H1 (cell line): ENCODE results near the gene ACSM3. TPM values are rescaled to one million over a fixed set of nuclear protein-coding genes. Genes with fewer than 3 reads are reported as not detected.

ENCODE experiments used
- CTCF ChIA-PET: fragments of 300-600 bp; sonication (Branson Sonifier 250); formaldehyde crosslinking; loops from one replicate; lab custom pipeline; 2021; ENCODE audit not compliant: partially characterized antibody; lab: Charles Lee
- POLR2A ChIA-PET: fragments of 300-600 bp; sonication (Branson Sonifier 250); formaldehyde crosslinking; loops from one replicate; lab custom pipeline; 2021; ENCODE audit warnings: inconsistent platforms; ENCODE audit not compliant: partially characterized antibody; lab: Charles Lee
- DNase-seq, 2 experiments: peaks; one replicate each; pipeline versions ENCODE4 v3.0.0 to v3.0.0-alpha.2; 2010 to 2022; ENCODE audit warnings: low spot score in 2 of 2, low read depth in 1 of 2, mixed read lengths in 1 of 2
- FAIRE-seq: peaks from 2 replicates; lab custom pipeline; 2011; peaks lifted over from hg19 to GRCh38; lab: Jason Lieb, UNC
- H2AFZ ChIP-seq: 2 replicates; pipeline ENCODE4 v1.8.1; 2012; ENCODE audit warnings: low read length, inconsistent platforms
- H2AK5ac ChIP-seq: 2 replicates; pipeline ENCODE4 v1.6.1; 2013; ENCODE audit warnings: low read depth, low read length
- H2BK120ac ChIP-seq: replicated peaks from 2 replicates; pipeline ENCODE3; 2013; ENCODE audit warnings: low read depth, low read length, inconsistent platforms
- H2BK12ac ChIP-seq: 2 replicates; pipeline ENCODE4 v1.6.1; 2013; ENCODE audit warnings: low read depth, low read length
- H2BK15ac ChIP-seq: 2 replicates; pipeline ENCODE4 v1.6.1; 2013; ENCODE audit warnings: low read length
- H2BK20ac ChIP-seq: 2 replicates; pipeline ENCODE4 v1.6.1; 2013; ENCODE audit warnings: low read length
- H2BK5ac ChIP-seq: 2 replicates; pipeline ENCODE4 v1.6.1; 2013; ENCODE audit warnings: low read depth, low read length
- H3K14ac ChIP-seq: 2 replicates; pipeline ENCODE4 v1.6.1; 2013; ENCODE audit warnings: inconsistent platforms; ENCODE audit not compliant: insufficient read length
- H3K18ac ChIP-seq: 2 replicates; pipeline ENCODE4 v1.6.1; 2013; ENCODE audit warnings: low read length; ENCODE audit errors: extremely low read depth
- H3K23ac ChIP-seq: 2 replicates; pipeline ENCODE4 v1.6.1; 2013; ENCODE audit warnings: inconsistent platforms; ENCODE audit not compliant: insufficient read length
- H3K23me2 ChIP-seq: 2 replicates; pipeline ENCODE4 v1.6.1; 2013; ENCODE audit warnings: low read depth, low read length
- H3K27ac ChIP-seq: 2 replicates; pipeline ENCODE4 v1.6.1; 2011; ENCODE audit warnings: low read depth, low read length, inconsistent platforms
- H3K27me3 ChIP-seq, 4 experiments: replicated peaks in 1 of 4; 1 replicate in 1 of 4; 2 replicates in 3 of 4; pipeline versions ENCODE4 v1.6.1 to v1.8.1; 2011 to 2013; ENCODE audit warnings: low read length in 3 of 4, mild to moderate bottlenecking in 3 of 4, inconsistent platforms in 2 of 4, mixed read lengths in 2 of 4, moderate library complexity in 1 of 4; ENCODE audit not compliant: control insufficient read depth in 3 of 4, insufficient read depth in 3 of 4; ENCODE audit errors: extremely low read depth in 1 of 4
- H3K36me3 ChIP-seq, 4 experiments: 2 replicates each; pipeline versions ENCODE4 v1.6.1 to v1.8.1; 2011 to 2013; ENCODE audit warnings: mild to moderate bottlenecking in 4 of 4, low read length in 3 of 4, moderate library complexity in 2 of 4, control low read depth in 1 of 4, inconsistent platforms in 1 of 4; ENCODE audit not compliant: insufficient read depth in 4 of 4, control insufficient read depth in 2 of 4
- H3K4ac ChIP-seq: replicated peaks from 2 replicates; pipeline ENCODE3; 2013; ENCODE audit warnings: low read length, low read depth, mixed read lengths, inconsistent platforms; ENCODE audit not compliant: insufficient read length
- H3K4me1 ChIP-seq, 4 experiments: replicated peaks in 1 of 4; 1 replicate in 1 of 4; 2 replicates in 3 of 4; pipeline versions ENCODE4 v1.6.1 to v1.8.1; 2011 to 2013; ENCODE audit warnings: low read length in 3 of 4, inconsistent platforms in 2 of 4, mixed read lengths in 1 of 4; ENCODE audit not compliant: insufficient read depth in 4 of 4, control insufficient read depth in 3 of 4
- H3K4me2 ChIP-seq, 2 experiments: 2 replicates each; pipeline versions ENCODE4 v1.6.1 to v1.8.1; 2011 to 2013; ENCODE audit warnings: low read depth in 2 of 2, low read length in 2 of 2, control low read depth in 1 of 2, inconsistent platforms in 1 of 2, mild to moderate bottlenecking in 1 of 2; ENCODE audit not compliant: insufficient read depth in 1 of 2
- H3K4me3 ChIP-seq, 4 experiments: fragments of 200-600, 300-600 bp in 1 of 4; sonication (generic), shearing (Covaris generic), sonication (Bioruptor Twin) in 1 of 4; 2 replicates each; pipeline versions ENCODE4 v1.5.1 to v1.8.1; 2011 to 2016; ENCODE audit warnings: low read length in 4 of 4, low read depth in 3 of 4, control low read depth in 2 of 4, inconsistent platforms in 2 of 4, mild to moderate bottlenecking in 2 of 4, mixed read lengths in 1 of 4, moderate library complexity in 1 of 4; ENCODE audit not compliant: insufficient read depth in 2 of 4; ENCODE audit errors: extremely low read depth in 1 of 4
- H3K56ac ChIP-seq: replicated peaks from 2 replicates; pipeline ENCODE3; 2013; ENCODE audit warnings: low read depth, mild to moderate bottlenecking, mixed read lengths, low read length, inconsistent platforms; ENCODE audit not compliant: insufficient read length
- H3K79me1 ChIP-seq: 2 replicates; pipeline ENCODE4 v1.6.1; 2013; ENCODE audit warnings: low read depth, low read length, control low read depth
- H3K79me2 ChIP-seq, 2 experiments: 2 replicates each; pipeline versions ENCODE4 v1.6.1 to v1.8.1; 2012 to 2013; ENCODE audit warnings: low read length in 2 of 2, mild to moderate bottlenecking in 2 of 2, inconsistent platforms in 1 of 2; ENCODE audit not compliant: insufficient read depth in 2 of 2, control insufficient read depth in 1 of 2
- H3K9ac ChIP-seq, 4 experiments: replicated peaks in 1 of 4; 1 replicate in 1 of 4; 2 replicates in 3 of 4; pipeline versions ENCODE4 v1.6.1 to v1.8.1; 2011 to 2013; ENCODE audit warnings: low read depth in 3 of 4, low read length in 3 of 4, control low read depth in 2 of 4, mild to moderate bottlenecking in 2 of 4, moderate library complexity in 2 of 4, inconsistent platforms in 1 of 4; ENCODE audit errors: extremely low read depth in 1 of 4
- H3K9me3 ChIP-seq, 2 experiments: 2 replicates each; pipeline versions ENCODE4 v1.6.1 to v1.8.1; 2012 to 2013; ENCODE audit warnings: mild to moderate bottlenecking in 2 of 2, moderate library complexity in 2 of 2, control low read depth in 1 of 2, inconsistent platforms in 1 of 2, low read depth in 1 of 2, low read length in 1 of 2, mixed read lengths in 1 of 2; ENCODE audit not compliant: insufficient read depth in 2 of 2
- H4K20me1 ChIP-seq, 2 experiments: replicated peaks in 1 of 2; 2 replicates each; pipeline versions ENCODE3 to v1.8.1; 2011 to 2013; ENCODE audit warnings: inconsistent platforms in 2 of 2, low read length in 2 of 2, mild to moderate bottlenecking in 1 of 2; ENCODE audit not compliant: insufficient read depth in 2 of 2, control insufficient read depth in 1 of 2
- H4K5ac ChIP-seq: 2 replicates; pipeline ENCODE4 v1.6.1; 2013; ENCODE audit warnings: low read length, low read depth, mixed read lengths, inconsistent platforms; ENCODE audit not compliant: insufficient read length
- H4K8ac ChIP-seq: 2 replicates; pipeline ENCODE4 v1.8.0; 2013; ENCODE audit warnings: mild to moderate bottlenecking, moderate library complexity, low read length, inconsistent platforms; ENCODE audit not compliant: insufficient read depth; ENCODE audit errors: extremely low read depth
- H4K91ac ChIP-seq: replicated peaks from 2 replicates; pipeline ENCODE3; 2013; ENCODE audit warnings: low read length, mixed read lengths, inconsistent platforms; ENCODE audit not compliant: insufficient read length
- BCL11A ChIP-seq, 2 experiments: IDR thresholded peaks; one replicate each; pipeline ENCODE4 v1.6.1; 2011; ENCODE audit warnings: low read depth in 2 of 2, low read length in 2 of 2, mild to moderate bottlenecking in 2 of 2
- EGR1 ChIP-seq: IDR thresholded peaks from 2 replicates; pipeline ENCODE4 v1.6.1; 2011; ENCODE audit warnings: low read depth, low read length, borderline replicate concordance
- EZH2 ChIP-seq: fragments of 200-600 bp; sonication (generic); IDR thresholded peaks from 2 replicates; pipeline ENCODE4 v1.7.1; 2012; ENCODE audit warnings: low read depth, mild to moderate bottlenecking, moderate library complexity, low read length, inconsistent platforms; ENCODE audit not compliant: severe bottlenecking
- POU5F1 ChIP-seq: IDR thresholded peaks from 2 replicates; pipeline ENCODE4 v1.6.1; 2011; ENCODE audit warnings: low read depth, mild to moderate bottlenecking, low read length, moderate library complexity
- SIX5 ChIP-seq: IDR thresholded peaks from 2 replicates; pipeline ENCODE4 v1.6.1; 2011; ENCODE audit warnings: mild to moderate bottlenecking, low read depth, low read length
- SP2 ChIP-seq: IDR thresholded peaks from 2 replicates; pipeline ENCODE4 v1.6.1; 2012; ENCODE audit warnings: mild to moderate bottlenecking, low read length, inconsistent platforms
- SRF ChIP-seq: IDR thresholded peaks from 2 replicates; pipeline ENCODE4 v1.6.1; 2011; ENCODE audit warnings: mild to moderate bottlenecking, low read depth, low read length, moderate library complexity
- TCF12 ChIP-seq: IDR thresholded peaks from 2 replicates; pipeline ENCODE4 v1.6.1; 2011; ENCODE audit warnings: low read depth, mild to moderate bottlenecking, low read length
- ZNF274 ChIP-seq: IDR thresholded peaks from 2 replicates; pipeline ENCODE4 v1.7.0; 2012; ENCODE audit warnings: low read length, borderline replicate concordance; ENCODE audit errors: extremely low read depth
- WGBS, 2 experiments: shearing (Covaris generic) in 1 of 2; methylation state at CpG; one replicate each; pipeline versions ENCODE4 v1.1.6 to v1.1.7; 2013 to 2015; ENCODE audit warnings: low lambda C conversion rate in 2 of 2, mixed read lengths in 2 of 2, inconsistent platforms in 1 of 2, low coverage in 1 of 2, missing lambda C conversion rate in 1 of 2; ENCODE audit not compliant: insufficient replicate concordance in 2 of 2, insufficient coverage in 1 of 2, insufficient read length in 1 of 2; ENCODE audit errors: extremely low coverage in 1 of 2, missing lambda C conversion rate in 1 of 2; 5-methylcytosine and 5-hydroxymethylcytosine counted together
- polyA plus RNA-seq, 7 experiments: library from polyadenylated mRNA; depleted of rRNA in 3 of 7; stranded (reverse) in 5 of 7; unstranded in 2 of 7; fragments of >200 nt in 5 of 7; fragments of 200-250 nt in 2 of 7; gene quantifications; 1 replicate in 5 of 7; 2 replicates in 1 of 7; 4 replicates in 1 of 7; pipeline versions ENCODE4 v1.2.1 to v1.2.3, GENCODE V29; 2011 to 2013; ENCODE audit warnings: missing spikeins in 2 of 7, mixed read lengths in 2 of 7
- total RNA-seq: library from RNA; stranded (reverse); fragmentation: NEBNext Ultra II Directional; extraction: Animal tissue kit (Norgen Biotek cat#: 25700); gene quantifications from 2 replicates; pipeline ENCODE4 v1.2.1, GENCODE V29; 2021

Gene ACSM3
- total and polyA plus RNA-seq, 2 of the 8 experiments (the other 6 are each of a cell fraction or from before 2014, with no cell fraction given): 5.7 to 6.2 TPM

DNA sequence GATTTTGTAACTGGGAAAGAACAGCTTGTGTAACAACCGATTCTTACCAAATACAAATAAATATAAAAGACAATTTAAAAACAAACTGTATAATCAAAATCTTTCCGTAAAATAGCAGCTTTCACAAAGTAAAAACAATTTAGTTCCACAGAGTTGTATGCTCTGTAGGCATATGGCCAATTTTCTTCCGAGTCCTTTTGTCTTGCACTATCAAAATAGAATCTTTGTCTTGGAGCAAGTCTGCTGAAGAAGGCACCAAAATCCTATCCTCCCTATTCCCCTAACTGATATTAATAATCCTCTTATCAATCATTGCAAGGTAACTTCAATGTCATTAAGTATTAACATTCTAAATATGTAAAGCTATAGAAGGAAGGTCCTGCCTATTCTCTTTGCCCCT is 29.8 kb upstream of the ACSM3 start:
- ChIA-PET POLR2A (no interaction called here), CTCF (no interaction called here)
- no peak overlapping the region for H2BK20ac ChIP-seq
- 85% methylated on average over 3 of the region's 3 CpGs; no CpG with 5 or more reads in 1 of the 2 experiments for WGBS, 2 experiments
- H3K9me3 ChIP-seq: no peaks in the 10 kb centered on the region
- no peak for TF ChIP-seq EGR1
- TF ChIP-seq TCF12: no peak
- TF ChIP-seq ZNF274: no peak
- no peak for TF ChIP-seq SIX5
- TF ChIP-seq SRF: no peak
- no peak for TF ChIP-seq SP2
- no peak for TF ChIP-seq EZH2
- TF ChIP-seq BCL11A (IDR thresholded peaks at IDR 0.05; ENCODE audit: low read depth in 2 of 2, low read length in 2 of 2): no peak
- TF ChIP-seq POU5F1: no peak
- no peaks in the 10 kb centered on the region for H3K4me1 ChIP-seq
- H2AK5ac ChIP-seq: no peak overlapping the region
- peaks cover 0 to 1% (median 0%) of the 10 kb centered on the region in 4 experiments; a peak in 1 of 7 replicates for H3K27me3 ChIP-seq
- no peak overlapping the region for H2BK120ac ChIP-seq
- H3K56ac ChIP-seq: no peak overlapping the region
- H4K91ac ChIP-seq: no peak overlapping the region
- H3K4me3 ChIP-seq: no peak overlapping the region
- no peak overlapping the region for H3K23ac ChIP-seq
- H2BK12ac ChIP-seq: no peak overlapping the region
- peaks cover 12 to 41% (median 25%) of the 10 kb centered on the region in 4 experiments; a peak in 7 of 8 replicates for H3K36me3 ChIP-seq
- no peak overlapping the region for H2BK15ac ChIP-seq
- no peak for DNase-seq
- H3K79me1 ChIP-seq: no peaks in the 10 kb centered on the region
- H3K27ac ChIP-seq: no peak overlapping the region
- no peak overlapping the region for H3K4me2 ChIP-seq
- H2BK5ac ChIP-seq: no peak overlapping the region
- no peak overlapping the region for H3K9ac ChIP-seq
- H4K20me1 ChIP-seq: peaks cover 0 to 4% of the 10 kb centered on the region in 2 experiments
- no peak overlapping the region for H3K14ac ChIP-seq
- H3K23me2 ChIP-seq: no peaks in the 10 kb centered on the region
- H4K5ac ChIP-seq: no peak overlapping the region
- FAIRE-seq: no peak
- peaks cover 0 to 8% of the 10 kb centered on the region in 2 experiments; a peak in 2 of 4 replicates for H3K79me2 ChIP-seq
- no peak overlapping the region for H3K18ac ChIP-seq
- H3K4ac ChIP-seq: no peak overlapping the region
- H2AFZ ChIP-seq: no peak overlapping the region
- no peak overlapping the region for H4K8ac ChIP-seq
